Fibroblast of lung (primary cell): ENCODE measurements around the gene DMAC1. TPM values are rescaled to one million over a fixed set of nuclear protein-coding genes. Genes with fewer than 3 reads are reported as not detected.

Source experiments
- DNase-seq, 2 donors: peaks; one replicate each; pipeline versions ENCODE4 v3.0.0 to v3.0.0-alpha.2; 2010; ENCODE audit warnings: low read depth in 2 of 2
- H2AFZ ChIP-seq: 2 replicates; pipeline ENCODE4 v1.5.1; 2012; ENCODE audit warnings: low read length, control low read depth, inconsistent platforms
- H3K27ac ChIP-seq: 2 replicates; pipeline ENCODE4 v1.5.1; 2011; ENCODE audit warnings: low read length, control low read depth; ENCODE audit not compliant: insufficient read depth
- H3K27me3 ChIP-seq: 2 replicates; pipeline ENCODE4 v1.5.1; 2011; ENCODE audit warnings: mild to moderate bottlenecking, low read length; ENCODE audit not compliant: control insufficient read depth, insufficient read depth
- H3K36me3 ChIP-seq: 2 replicates; pipeline ENCODE4 v1.5.1; 2011; ENCODE audit warnings: low read length; ENCODE audit not compliant: control insufficient read depth, insufficient read depth
- H3K4me1 ChIP-seq: 2 replicates; pipeline ENCODE4 v1.5.1; 2011; ENCODE audit warnings: low read length; ENCODE audit not compliant: control insufficient read depth, insufficient read depth; ENCODE audit errors: extremely low read depth
- H3K4me2 ChIP-seq: 2 replicates; pipeline ENCODE4 v1.5.1; 2011; ENCODE audit warnings: low read length, control low read depth; ENCODE audit not compliant: insufficient read depth; ENCODE audit errors: extremely low read depth
- H3K4me3 ChIP-seq, 4 experiments: fragments of 200-600 bp in 1 of 4; sonication (generic) in 1 of 4; replicated peaks in 1 of 4; 2 replicates each; pipeline ENCODE4 v1.5.1; 2011 to 2016; ENCODE audit warnings: low read length in 4 of 4, low read depth in 3 of 4, mild to moderate bottlenecking in 3 of 4, control low read depth in 2 of 4, inconsistent platforms in 1 of 4, mixed read lengths in 1 of 4; ENCODE audit not compliant: insufficient read depth in 1 of 4; ENCODE audit errors: control extremely low read depth in 1 of 4
- H3K79me2 ChIP-seq: 2 replicates; pipeline ENCODE4 v1.5.1; 2012; ENCODE audit warnings: mild to moderate bottlenecking, low read length, inconsistent platforms; ENCODE audit not compliant: control insufficient read depth, insufficient read depth
- H3K9ac ChIP-seq: 2 replicates; pipeline ENCODE4 v1.5.1; 2011; ENCODE audit warnings: mild to moderate bottlenecking, low read length, control low read depth; ENCODE audit not compliant: insufficient read depth
- H3K9me3 ChIP-seq: 2 replicates; pipeline ENCODE4 v1.5.1; 2012; ENCODE audit warnings: low read depth, low read length; ENCODE audit not compliant: control insufficient read depth, insufficient read depth
- H4K20me1 ChIP-seq: 2 replicates; pipeline ENCODE4 v1.5.1; 2011; ENCODE audit warnings: low read length; ENCODE audit not compliant: control insufficient read depth, insufficient read depth; ENCODE audit errors: extremely low read depth
- CTCF ChIP-seq, 2 donors: IDR thresholded peaks in 1 of 2; conservative IDR thresholded peaks in 1 of 2; 1 replicate in 1 of 2; 2 replicates in 1 of 2; pipeline ENCODE4 v1.5.1; 2011 to 2012; ENCODE audit warnings: low read length in 2 of 2, control low read depth in 1 of 2, inconsistent platforms in 1 of 2, low read depth in 1 of 2, mild to moderate bottlenecking in 1 of 2
- EZH2 ChIP-seq: IDR thresholded peaks from 2 replicates; pipeline ENCODE4 v1.5.1; 2012; ENCODE audit warnings: low read length, control low read depth, mild to moderate bottlenecking; ENCODE audit errors: missing control alignments
- polyA minus RNA-seq: library from RNA; depleted of rRNA, polyadenylated mRNA; stranded (reverse); fragments of >200 nt; gene quantifications from 2 replicates; pipeline ENCODE4 v1.2.3, GENCODE V29; 2011; ENCODE audit warnings: low replicate concordance
- polyA plus RNA-seq, 2 donors: library from polyadenylated mRNA; depleted of rRNA in 1 of 2; stranded (reverse) in 1 of 2; unstranded in 1 of 2; fragments of >200 nt; gene quantifications; 2 replicates each; pipeline ENCODE4 v1.2.1, GENCODE V29; 2011 to 2012; ENCODE audit warnings: missing spikeins in 1 of 2
- total RNA-seq: library from RNA; depleted of rRNA; stranded (reverse); fragments of >200 nt; gene quantifications from 2 replicates; pipeline ENCODE4 v1.2.1, GENCODE V29; 2014

Gene DMAC1
- 6.4 and 8.1 TPM in 2 replicates for total RNA-seq
- polyA plus RNA-seq: 9.2 and 12.6 TPM in 2 replicates
- 51.9 and 56.7 TPM in 2 replicates for polyA plus RNA-seq (2012)
- polyA minus RNA-seq: 4.7 and 6.6 TPM in 2 replicates

GRCh38 chr9:7799234-7799943, at the start of gene DMAC1:
Gene DMAC1 (minus strand): TSS chr9:7799778. CDS start chr9:7799734, 44 bp downstream.
- H3K4me1 ChIP-seq: no peaks in the 10 kb centered on the region
- TF ChIP-seq EZH2: no peak
- no peak for TF ChIP-seq CTCF (conservative IDR thresholded peaks at IDR 0.05 in 1 of 2, IDR thresholded peaks at IDR 0.05 in 1 of 2; ENCODE audit: low read depth in 1 of 2, low read length in 2 of 2)
- H3K9ac ChIP-seq: peak within 1 kb of the TSS; percentile 74
- no peaks in the 10 kb centered on the region for H3K9me3 ChIP-seq
- H3K4me3 ChIP-seq: peak within 1 kb of the TSS; percentile 68 to 96 (median 80)
- H3K27me3 ChIP-seq: no peaks in the 10 kb centered on the region
- peak; percentile 88 for DNase-seq
- peak within 1 kb of the TSS; percentile 93 for H3K4me2 ChIP-seq
- H3K36me3 ChIP-seq: no peaks in the 10 kb centered on the region
- no peaks in the 10 kb centered on the region for H4K20me1 ChIP-seq
- H2AFZ ChIP-seq: peak within 1 kb of the TSS; percentile 92
- H3K27ac ChIP-seq: peak within 1 kb of the TSS; percentile 58
- peaks cover 7% of the 10 kb centered on the region for H3K79me2 ChIP-seq

GRCh38 chr9:7849362-7849761, 49.8 kb upstream of the DMAC1 start:
- Histone ChIP-seq H3K9ac (no peak overlapping the region), H3K79me2 (no peaks in the 10 kb centered on the region), H3K27me3 (no peaks in the 10 kb centered on the region), H3K4me2 (no peak overlapping the region), H2AFZ (no peak overlapping the region), H3K4me1 (no peaks in the 10 kb centered on the region), H3K27ac (no peak overlapping the region), H3K9me3 (no peaks in the 10 kb centered on the region), H3K36me3 (no peaks in the 10 kb centered on the region), H4K20me1 (no peaks in the 10 kb centered on the region), H3K4me3 (no peak overlapping the region)
- DNase-seq: no peak
- TF ChIP-seq EZH2: no peak
- no peak for TF ChIP-seq CTCF (conservative IDR thresholded peaks at IDR 0.05 in 1 of 2, IDR thresholded peaks at IDR 0.05 in 1 of 2; ENCODE audit: low read depth in 1 of 2, low read length in 2 of 2)

- H3K36me3 ChIP-seq: no peaks in the 10 kb centered on the region
- no peaks in the 10 kb centered on the region for H3K9me3 ChIP-seq
- no peak overlapping the region for H3K4me3 ChIP-seq
- DNase-seq: no peak
- H4K20me1 ChIP-seq: no peaks in the 10 kb centered on the region
- H3K27me3 ChIP-seq: no peaks in the 10 kb centered on the region
- no peak overlapping the region for H3K9ac ChIP-seq
- H2AFZ ChIP-seq: no peak overlapping the region
- no peak for TF ChIP-seq EZH2
- no peak for TF ChIP-seq CTCF (conservative IDR thresholded peaks at IDR 0.05 in 1 of 2, IDR thresholded peaks at IDR 0.05 in 1 of 2; ENCODE audit: low read depth in 1 of 2, low read length in 2 of 2)
- no peaks in the 10 kb centered on the region for H3K4me1 ChIP-seq
- no peaks in the 10 kb centered on the region for H3K79me2 ChIP-seq
- H3K27ac ChIP-seq: no peak overlapping the region
- no peak overlapping the region for H3K4me2 ChIP-seq
Measured at GRCh38 chr9:7848498-7848897, 48.9 kb upstream of the DMAC1 start.
